T-helper 2 cell treated with Interferon-gamma antibody and Interleukin-4, amounts not matched to agents 5 μg/mL and 100 μg/mL, for 36 hours (primary cell): Measurements from ENCODE around the gene PPP1R37.
A peak's percentile ranks its signal among the peaks of the same experiment; 100 is the strongest.
"Not testable (repeated sequence)": the region's sequence is repeated elsewhere in the genome, so short reads cannot be mapped to it uniquely, and the experiment has no call there.

ENCODE experiments used
- DNase-seq: peaks from one replicate; pipeline ENCODE4 v3.0.0; 2021; ENCODE audit warnings: low spot score
- H3K27ac Mint-ChIP-seq: one replicate; pipeline ENCODE4 v1.8.0; 2021; ENCODE audit warnings: mild to moderate bottlenecking, mixed read lengths
- H3K27me3 Mint-ChIP-seq: one replicate; pipeline ENCODE4 v1.8.0; 2021; ENCODE audit warnings: low read depth, mixed read lengths
- H3K36me3 Mint-ChIP-seq: one replicate; pipeline ENCODE4 v1.8.0; 2021; ENCODE audit warnings: low read depth, mixed read lengths
- H3K4me1 Mint-ChIP-seq: one replicate; pipeline ENCODE4 v1.8.0; 2021; ENCODE audit warnings: low read depth, mixed read lengths
- H3K4me3 Mint-ChIP-seq: one replicate; pipeline ENCODE4 v1.8.0; 2022; ENCODE audit warnings: mild to moderate bottlenecking, moderate library complexity, mixed read lengths
- H3K9me3 Mint-ChIP-seq: one replicate; pipeline ENCODE4 v1.8.0; 2021; ENCODE audit warnings: mixed read lengths

The PPP1R37 gene

DNA sequence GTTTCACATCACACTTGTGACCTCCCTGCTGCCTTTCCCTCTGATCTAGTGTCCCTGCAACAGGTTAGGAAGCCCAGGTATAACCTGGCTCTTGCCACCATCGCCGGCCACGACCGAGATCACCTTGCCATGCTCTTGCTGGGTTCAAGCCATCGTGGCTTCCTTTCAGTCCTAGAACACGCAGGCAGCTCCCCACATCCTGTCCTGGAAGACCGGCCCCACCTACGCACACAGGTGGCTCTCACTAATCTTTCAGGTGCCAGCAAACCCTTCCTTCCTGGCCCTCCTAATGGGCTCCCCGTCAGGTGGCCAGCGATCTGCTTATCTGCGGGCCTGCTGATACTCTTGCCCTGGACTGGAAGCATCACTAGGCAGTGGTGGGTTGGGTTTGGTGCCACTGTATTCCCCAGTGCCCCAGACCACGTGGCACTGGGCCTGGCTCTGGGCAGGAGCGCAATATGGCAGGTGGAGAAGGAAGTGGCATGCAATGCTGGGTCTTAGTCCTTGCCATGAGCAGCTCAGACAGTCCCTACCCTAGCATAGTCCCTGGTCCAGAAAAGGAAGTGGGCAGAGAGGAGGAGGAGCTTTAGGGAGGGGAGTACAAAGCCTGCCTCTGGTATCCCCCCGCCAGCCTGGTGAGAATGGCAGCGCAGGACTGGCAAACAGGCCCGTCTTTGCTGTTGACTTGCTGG, 11.8 kb downstream of the PPP1R37 start:
- Mint-ChIP-seq H3K9me3 (no peaks in the 10 kb centered on the region), H3K27ac (peak overlapping the region; percentile 21), H3K27me3 (no peaks in the 10 kb centered on the region), H3K4me3 (peak overlapping the region; percentile 1), H3K4me1 (peaks cover 17% of the 10 kb centered on the region), H3K36me3 (peaks cover 1% of the 10 kb centered on the region)
- no peak for DNase-seq

DNA sequence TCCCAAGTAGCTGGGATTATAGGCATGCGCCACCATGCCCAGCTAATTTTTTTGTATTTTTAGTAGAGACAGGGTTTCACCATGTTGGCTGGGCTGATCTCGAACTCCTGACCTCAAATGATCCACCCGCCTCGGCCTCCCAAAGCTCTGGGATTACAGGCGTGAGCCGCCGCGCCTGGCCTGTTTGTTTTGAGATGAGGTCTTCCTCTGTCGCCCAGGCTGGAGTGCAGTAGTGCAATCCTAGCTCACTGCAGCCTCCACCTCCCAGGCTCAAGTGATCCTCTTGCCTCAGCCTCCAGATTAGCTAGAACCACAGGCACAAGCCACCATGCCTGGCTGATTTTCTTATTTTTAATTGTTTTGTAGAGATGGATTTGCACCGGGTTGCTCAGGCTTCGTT, 13.4 kb downstream of the PPP1R37 start:
- H3K27me3 Mint-ChIP-seq, DNase-seq, H3K36me3 Mint-ChIP-seq, H3K9me3 Mint-ChIP-seq, H3K4me3 Mint-ChIP-seq, H3K27ac Mint-ChIP-seq: not testable (repeated sequence)
- peaks cover 17% of the 10 kb centered on the region for H3K4me1 Mint-ChIP-seq

DNA sequence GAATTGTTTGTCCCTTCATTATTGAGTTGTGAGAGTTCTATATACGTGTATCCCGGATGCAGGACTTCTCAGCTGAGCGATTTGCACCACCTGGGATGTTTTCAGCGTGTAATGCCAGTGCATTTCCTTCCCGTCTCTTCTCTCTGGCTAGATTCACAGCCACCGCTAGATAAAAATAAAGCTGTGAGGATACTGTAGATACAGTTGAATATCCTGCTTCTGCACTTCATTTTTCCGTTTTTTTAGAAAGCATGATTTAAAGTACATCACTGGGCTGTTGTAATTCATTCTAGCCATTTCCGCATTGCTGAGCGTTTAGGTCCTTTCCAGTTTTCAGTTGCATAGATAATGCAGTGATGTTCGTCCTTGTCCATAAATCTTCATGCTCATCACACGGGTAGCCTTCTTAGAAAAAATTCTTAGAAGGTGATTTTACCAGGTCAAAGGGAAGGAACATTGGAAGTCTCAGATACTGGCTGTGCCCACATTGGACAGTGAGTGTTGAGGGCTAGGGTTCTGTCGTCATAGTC, 14.7 kb downstream of the PPP1R37 start:
- Mint-ChIP-seq H3K4me3 (no peak overlapping the region), H3K9me3 (no peaks in the 10 kb centered on the region), H3K27ac (no peak overlapping the region), H3K36me3 (peaks cover 1% of the 10 kb centered on the region), H3K27me3 (no peaks in the 10 kb centered on the region), H3K4me1 (peaks cover 17% of the 10 kb centered on the region)
- DNase-seq, result no peak

DNA sequence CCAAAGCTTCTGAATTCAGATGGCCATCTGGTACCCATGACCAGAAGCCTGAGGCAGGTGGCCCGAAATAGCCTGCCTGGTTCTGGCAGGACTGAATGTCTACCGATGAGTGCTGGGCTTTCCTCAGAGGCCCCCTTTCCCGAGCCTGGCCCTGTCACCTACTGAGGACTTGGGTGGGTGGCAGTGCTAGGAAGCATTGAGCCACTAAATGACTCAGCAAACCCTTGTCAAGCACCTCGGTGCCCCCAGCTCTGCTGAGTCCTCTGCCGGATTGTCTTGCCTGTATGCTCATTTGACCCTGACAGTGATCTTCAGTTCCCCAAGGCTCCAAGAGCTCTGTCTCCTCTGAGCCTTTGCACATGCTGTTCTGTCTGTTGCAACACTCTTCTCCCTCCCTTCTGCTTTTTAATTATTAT, 17.9 kb downstream of the PPP1R37 start:
- Mint-ChIP-seq H3K27ac (no peak overlapping the region), H3K27me3 (no peaks in the 10 kb centered on the region), H3K4me1 (peaks cover 8% of the 10 kb centered on the region), H3K9me3 (no peaks in the 10 kb centered on the region), H3K36me3 (peaks cover 1% of the 10 kb centered on the region), H3K4me3 (no peak overlapping the region)
- no peak for DNase-seq

DNA sequence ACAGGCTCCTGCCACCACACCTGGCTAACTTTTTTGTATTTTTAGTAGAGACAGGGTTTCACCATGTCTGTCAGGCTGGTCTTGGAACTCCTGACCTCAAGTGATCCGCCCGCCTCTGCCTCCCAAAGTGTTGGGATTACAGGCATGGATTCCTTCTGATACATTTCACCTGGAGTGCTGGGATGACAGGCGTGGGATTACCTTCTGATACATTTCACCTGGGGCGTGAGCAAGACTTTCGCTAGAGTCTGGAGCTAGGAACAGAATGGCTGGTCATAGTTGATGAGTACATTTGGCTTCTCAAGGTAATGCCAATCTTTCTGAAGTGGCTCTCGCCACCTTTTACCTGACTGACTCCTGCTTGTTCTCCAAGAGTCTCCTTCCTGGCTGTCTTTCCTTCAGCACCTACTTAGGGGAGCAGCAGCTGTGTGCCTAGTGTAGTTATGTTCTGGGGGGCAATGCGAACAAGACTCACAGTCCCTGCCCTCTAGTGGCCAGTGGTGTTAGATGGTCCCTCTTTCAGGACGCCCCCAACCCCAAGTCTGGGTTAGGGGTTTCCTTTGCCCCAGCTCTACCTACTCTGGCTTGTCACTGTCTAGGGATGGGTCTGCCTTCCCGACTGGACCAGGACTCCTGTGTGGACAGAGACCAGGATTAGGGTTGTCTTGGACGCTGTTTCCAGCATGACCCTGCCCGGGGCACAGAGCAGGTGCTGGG, 19.3 kb downstream of the PPP1R37 start:
- H3K9me3 Mint-ChIP-seq, result no peaks in the 10 kb centered on the region
- H3K36me3 Mint-ChIP-seq, result peaks cover 1% of the 10 kb centered on the region
- H3K27me3 Mint-ChIP-seq, result no peaks in the 10 kb centered on the region
- peaks cover 20% of the 10 kb centered on the region for H3K4me1 Mint-ChIP-seq
- no peak overlapping the region for H3K4me3 Mint-ChIP-seq
- H3K27ac Mint-ChIP-seq, result no peak overlapping the region
- no peak for DNase-seq

DNA sequence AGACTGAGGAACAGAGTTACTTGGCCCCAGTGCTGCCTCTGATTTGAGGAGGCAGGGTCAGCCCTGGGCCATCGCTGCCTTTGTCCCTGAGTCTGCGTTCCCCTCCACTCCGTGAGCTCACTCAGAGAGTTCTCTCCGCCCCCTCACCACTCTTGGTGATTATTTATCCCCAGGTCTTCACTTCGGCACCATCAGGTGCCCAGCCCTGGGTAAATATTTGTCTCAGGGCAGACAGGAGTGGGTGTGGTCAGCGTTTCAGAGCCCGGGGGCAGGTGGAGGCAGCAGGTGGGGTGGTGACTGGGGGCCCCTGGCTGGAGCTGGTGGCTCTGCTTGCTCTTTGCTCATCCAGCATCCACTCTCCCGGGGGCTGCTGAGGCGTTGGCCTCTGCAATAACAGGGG, 20.6 kb downstream of the PPP1R37 start:
- Mint-ChIP-seq H3K4me3 (no peak overlapping the region), H3K27me3 (no peaks in the 10 kb centered on the region), H3K36me3 (peaks cover 1% of the 10 kb centered on the region), H3K4me1 (peaks cover 31% of the 10 kb centered on the region), H3K9me3 (no peaks in the 10 kb centered on the region), H3K27ac (no peak overlapping the region)
- DNase-seq, result no peak

DNA sequence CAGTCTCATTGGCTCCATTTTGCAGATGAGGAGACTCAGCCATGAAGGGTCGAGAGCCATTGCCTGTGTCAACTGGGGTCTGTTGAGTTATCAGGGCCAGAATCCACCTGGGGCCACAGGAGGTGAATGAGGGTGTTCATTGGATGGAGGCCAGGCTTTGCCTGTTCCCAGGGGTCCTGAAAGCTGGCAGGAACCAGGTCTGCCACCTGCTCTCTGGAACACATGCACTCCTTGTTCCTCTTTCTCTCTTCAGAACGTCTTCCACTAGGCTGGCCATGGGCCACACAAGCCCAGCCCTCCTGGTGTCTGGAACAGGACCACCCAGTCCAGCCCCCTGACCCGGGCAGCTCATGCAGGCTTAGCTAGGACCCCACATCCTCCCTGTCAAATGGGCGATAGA, 21.1 kb downstream of the PPP1R37 start:
- H3K36me3 Mint-ChIP-seq, result peaks cover 1% of the 10 kb centered on the region
- DNase-seq, result no peak
- no peaks in the 10 kb centered on the region for H3K27me3 Mint-ChIP-seq
- H3K27ac Mint-ChIP-seq, result no peak overlapping the region
- H3K4me3 Mint-ChIP-seq, result no peak overlapping the region
- no peaks in the 10 kb centered on the region for H3K9me3 Mint-ChIP-seq
- peaks cover 34% of the 10 kb centered on the region for H3K4me1 Mint-ChIP-seq

DNA sequence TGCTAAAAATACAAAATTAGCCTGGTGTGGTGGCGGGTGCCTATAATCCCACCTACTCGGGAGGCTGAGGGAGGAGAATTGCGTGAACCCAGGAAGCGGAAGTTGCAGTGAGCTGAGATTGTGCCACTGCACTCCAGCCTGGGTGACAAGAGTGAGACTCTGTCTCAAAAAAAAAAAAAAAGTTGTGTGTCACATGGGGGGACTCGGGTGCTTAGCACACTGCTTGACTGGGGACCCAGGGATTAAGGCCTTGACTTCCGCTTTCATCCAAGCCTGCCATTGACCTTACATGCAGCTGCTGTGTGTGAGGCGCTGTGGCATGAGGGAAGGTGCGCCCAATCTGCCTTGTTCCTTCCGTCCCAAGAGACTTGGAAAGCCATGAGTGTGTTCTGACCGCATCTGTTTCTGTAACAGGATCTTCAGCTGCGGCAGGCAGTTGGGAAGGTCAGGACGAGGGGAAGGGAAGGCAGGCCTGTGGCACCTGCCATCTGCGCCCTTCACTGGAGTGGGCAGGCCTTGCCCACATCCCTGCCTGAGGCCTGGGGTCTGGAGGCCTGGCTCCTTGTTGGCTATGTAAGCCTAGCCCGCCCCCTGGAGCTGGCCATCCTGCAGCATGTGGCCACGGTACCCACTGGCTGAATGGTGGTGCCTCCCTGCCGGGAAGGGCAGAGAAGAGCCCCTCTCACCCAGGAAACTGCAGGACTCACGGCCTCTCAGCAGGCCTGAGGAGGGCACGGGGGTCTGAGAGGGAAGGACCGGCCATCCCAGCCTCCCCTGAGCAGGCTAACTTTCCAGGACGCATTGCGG, 23.0 kb downstream of the PPP1R37 start:
- H3K4me1 Mint-ChIP-seq, result peaks cover 40% of the 10 kb centered on the region
- H3K4me3 Mint-ChIP-seq, result peak overlapping the region; percentile 37
- no peaks in the 10 kb centered on the region for H3K36me3 Mint-ChIP-seq
- DNase-seq, result no peak
- H3K27ac Mint-ChIP-seq, result no peak overlapping the region
- no peaks in the 10 kb centered on the region for H3K9me3 Mint-ChIP-seq
- no peaks in the 10 kb centered on the region for H3K27me3 Mint-ChIP-seq

DNA sequence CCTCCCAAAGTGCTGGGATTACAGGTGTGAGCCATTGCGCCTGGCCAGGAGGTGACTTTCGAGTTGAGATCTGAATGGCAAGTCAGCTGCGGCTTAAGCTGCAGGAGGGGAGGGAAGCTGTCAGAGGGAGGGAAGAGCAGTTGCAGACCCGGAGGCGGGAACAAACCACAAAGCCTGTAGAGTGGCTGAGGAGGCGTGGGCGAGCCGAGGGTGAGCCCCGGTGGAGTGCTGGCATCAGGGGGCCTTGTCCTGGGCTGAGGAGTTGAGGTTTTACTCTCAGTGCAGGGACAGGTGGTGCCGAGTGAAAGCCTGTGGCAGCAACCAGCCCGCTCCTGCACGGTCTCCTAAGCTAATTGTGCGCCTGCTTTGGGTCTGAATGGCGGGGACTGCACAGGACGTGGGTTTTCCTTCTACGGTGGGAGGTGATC, 24.2 kb downstream of the PPP1R37 start:
- peaks cover 47% of the 10 kb centered on the region for H3K4me1 Mint-ChIP-seq
- peak; percentile 78 for DNase-seq
- H3K4me3 Mint-ChIP-seq, result peak overlapping the region; percentile 37
- peak overlapping the region; percentile 78 for H3K27ac Mint-ChIP-seq
- H3K9me3 Mint-ChIP-seq, result no peaks in the 10 kb centered on the region
- no peaks in the 10 kb centered on the region for H3K27me3 Mint-ChIP-seq
- no peaks in the 10 kb centered on the region for H3K36me3 Mint-ChIP-seq

DNA sequence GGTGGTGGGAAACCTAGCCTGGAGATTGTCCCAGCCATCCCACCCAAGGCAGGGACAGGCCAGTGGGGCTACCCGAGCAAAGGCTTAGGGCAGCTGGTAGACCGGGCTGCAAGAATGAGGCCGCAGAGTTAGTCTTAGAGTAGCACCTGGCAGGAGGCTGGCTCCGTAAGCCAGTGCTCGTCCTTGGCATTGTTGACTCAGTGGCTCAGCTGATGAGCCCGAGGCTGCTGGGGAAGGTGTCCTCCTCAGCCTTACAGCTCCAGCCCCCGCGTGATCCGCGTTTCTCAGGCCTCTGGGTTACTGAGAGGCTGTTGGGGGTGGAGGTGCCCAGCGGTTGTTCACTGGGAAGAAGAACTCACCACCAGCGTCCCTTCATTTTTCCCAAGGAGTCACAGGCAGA, 24.7 kb downstream of the PPP1R37 start:
- H3K27me3 Mint-ChIP-seq, result no peaks in the 10 kb centered on the region
- no peaks in the 10 kb centered on the region for H3K9me3 Mint-ChIP-seq
- H3K4me1 Mint-ChIP-seq, result peaks cover 47% of the 10 kb centered on the region
- no peak for DNase-seq
- no peak overlapping the region for H3K4me3 Mint-ChIP-seq
- no peaks in the 10 kb centered on the region for H3K36me3 Mint-ChIP-seq
- H3K27ac Mint-ChIP-seq, result no peak overlapping the region

DNA sequence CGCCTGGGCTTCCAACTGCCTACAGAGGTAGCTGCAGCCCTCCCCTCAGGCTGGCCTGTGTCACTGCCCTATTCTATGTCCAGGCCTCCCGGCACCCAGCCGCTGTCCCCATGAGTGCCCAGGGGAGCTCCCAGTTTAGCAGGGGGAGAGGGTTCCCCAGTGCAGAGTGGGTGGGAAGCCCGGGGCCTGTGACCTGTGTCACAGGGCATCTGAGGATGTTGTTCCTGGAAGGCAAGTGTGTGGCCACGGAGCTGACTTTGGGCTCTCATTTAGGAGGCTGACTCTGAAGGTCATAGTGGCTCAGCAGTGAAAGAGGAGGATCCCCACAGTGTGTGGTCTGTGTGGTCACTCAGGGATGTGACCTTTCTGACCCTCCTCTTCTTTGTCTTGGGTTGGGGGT, 25.1 kb downstream of the PPP1R37 start:
- Mint-ChIP-seq H3K27ac (peak overlapping the region; percentile 74), H3K4me1 (peaks cover 47% of the 10 kb centered on the region), H3K9me3 (no peaks in the 10 kb centered on the region), H3K4me3 (no peak overlapping the region), H3K36me3 (no peaks in the 10 kb centered on the region), H3K27me3 (no peaks in the 10 kb centered on the region)
- no peak for DNase-seq

DNA sequence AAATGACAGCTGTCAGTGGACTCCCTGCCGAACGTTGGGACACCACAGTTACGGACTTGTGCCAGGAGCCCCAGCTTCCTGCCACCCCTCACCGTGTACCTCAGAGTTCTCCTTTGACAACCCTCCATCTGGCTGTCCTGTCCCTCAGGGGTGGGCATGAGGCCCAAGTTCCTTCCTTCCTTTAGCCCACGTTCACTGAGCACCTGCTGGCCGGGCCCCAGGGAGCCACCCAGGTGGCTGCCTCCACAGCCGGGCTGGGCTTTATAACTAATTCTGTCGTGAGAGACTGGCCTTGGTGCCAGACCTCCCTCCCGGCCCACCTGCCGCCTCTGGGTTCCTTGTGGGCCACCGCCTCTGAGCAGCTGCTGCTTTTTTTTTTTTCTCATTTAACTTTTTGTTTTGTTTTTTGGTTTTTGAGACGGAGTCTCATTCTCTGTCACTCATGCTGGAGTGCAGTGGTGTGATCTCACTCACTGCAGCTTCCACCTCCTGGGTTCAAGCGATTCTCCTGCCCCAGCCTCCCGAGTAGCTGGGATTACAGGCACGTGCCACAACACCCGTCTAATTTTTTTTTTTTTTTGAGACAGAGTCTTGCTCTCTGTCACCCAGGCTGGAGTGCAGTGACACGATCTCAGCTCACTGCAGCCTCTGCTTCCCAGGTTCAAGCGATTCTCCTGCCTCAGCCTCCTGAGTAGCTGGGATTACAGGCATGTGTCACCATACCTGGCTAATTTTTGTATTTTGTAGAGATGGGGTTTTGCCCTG, 25.8 kb downstream of the PPP1R37 start:
- H3K27me3 Mint-ChIP-seq, H3K36me3 Mint-ChIP-seq, H3K9me3 Mint-ChIP-seq, H3K27ac Mint-ChIP-seq, DNase-seq: not testable (repeated sequence)
- Mint-ChIP-seq H3K4me3 (peak overlapping the region; percentile 0), H3K4me1 (peaks cover 47% of the 10 kb centered on the region)

DNA sequence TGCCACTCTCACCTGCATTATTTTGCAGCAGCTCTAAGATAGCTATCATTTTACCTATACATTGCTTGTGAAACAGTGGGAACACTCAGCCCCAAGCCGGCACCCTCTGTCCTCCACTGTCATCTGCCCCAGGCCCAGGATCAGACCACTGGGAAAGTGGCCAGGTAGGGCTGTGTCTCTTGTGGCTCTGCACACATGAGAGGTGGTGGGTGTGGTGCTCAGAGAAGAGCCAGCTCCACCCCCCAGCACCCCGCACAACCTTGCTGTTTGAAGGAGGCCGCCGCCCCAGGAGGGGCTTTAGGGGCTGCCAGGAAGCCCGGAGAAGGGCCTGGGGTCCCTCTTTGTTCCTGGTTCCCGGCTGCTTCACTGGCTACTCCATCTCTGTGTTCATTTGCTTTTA, 26.6 kb downstream of the PPP1R37 start:
- H3K36me3 Mint-ChIP-seq, result no peaks in the 10 kb centered on the region
- no peak overlapping the region for H3K4me3 Mint-ChIP-seq
- H3K9me3 Mint-ChIP-seq, result no peaks in the 10 kb centered on the region

More for the DNA sequence above, 26.6 kb downstream of the PPP1R37 start:
- H3K4me1 Mint-ChIP-seq, result peaks cover 47% of the 10 kb centered on the region
- no peak overlapping the region for H3K27ac Mint-ChIP-seq
- H3K27me3 Mint-ChIP-seq, result no peaks in the 10 kb centered on the region
- DNase-seq, result no peak
